ENCODE results near the gene SFTPD.

Gene SFTPD

GRCh38 chr10:79985481-79986072 is 36.7 kb upstream of the SFTPD start:
- Histone ChIP-seq H3K79me1 (ENCODE audit: low read length) (no peaks in the 10 kb centered on the region), H4K5ac (ENCODE audit: low read length) (no peak overlapping the region), H3K4me3 (ENCODE audit: low read length) (no peak overlapping the region), H2BK120ac (ENCODE audit: low read depth, low read length) (no peak overlapping the region), H3K79me2 (ENCODE audit: control insufficient read depth, insufficient read depth, low read length) (no peaks in the 10 kb centered on the region), H3K27ac (ENCODE audit: low read depth, low read length) (no peak overlapping the region), H3K4me2 (ENCODE audit: low read length) (no peak overlapping the region), H3K23ac (ENCODE audit: low read length) (no peak overlapping the region), H3K9ac (ENCODE audit: low read length) (no peak overlapping the region), H3K18ac (ENCODE audit: low read length) (no peak overlapping the region), H3K4me1 (ENCODE audit: control insufficient read depth, low read depth, low read length) (no peaks in the 10 kb centered on the region), H2BK15ac (replicated peaks; ENCODE audit: low read depth) (no peak overlapping the region), H4K8ac (ENCODE audit: low read depth, low read length) (no peak overlapping the region), H2AK5ac (ENCODE audit: low read length) (no peak overlapping the region), H2BK5ac (ENCODE audit: low read length) (no peak overlapping the region), H3K4ac (ENCODE audit: low read depth, low read length) (no peak overlapping the region), H3K27me3 (ENCODE audit: insufficient read depth, low read length, poor library complexity) (no peaks in the 10 kb centered on the region), H3K56ac (ENCODE audit: low read length) (no peak overlapping the region), H3K36me3 (ENCODE audit: control insufficient read depth, insufficient read depth, low read length) (no peaks in the 10 kb centered on the region)
- WGBS (ENCODE audit: extremely low coverage, insufficient coverage, low lambda C conversion rate) = no CpG with 5 or more reads among the region's 3 CpGs
- no peak for DNase-seq

- H3K4ac ChIP-seq (ENCODE audit: low read depth, low read length) = no peak overlapping the region
- no peak overlapping the region for H2BK15ac ChIP-seq (replicated peaks; ENCODE audit: low read depth)
- no peak overlapping the region for H3K4me2 ChIP-seq (ENCODE audit: low read length)
- H4K8ac ChIP-seq (ENCODE audit: low read depth, low read length) = no peak overlapping the region
- H2BK5ac ChIP-seq (ENCODE audit: low read length) = no peak overlapping the region
- H3K18ac ChIP-seq (ENCODE audit: low read length) = no peak overlapping the region
- no peak overlapping the region for H3K4me3 ChIP-seq (ENCODE audit: low read length)
- no peak overlapping the region for H4K5ac ChIP-seq (ENCODE audit: low read length)
- no CpG with 5 or more reads among the region's 9 CpGs for WGBS (ENCODE audit: extremely low coverage, insufficient coverage, low lambda C conversion rate)
- peak; percentile 36 for DNase-seq
- H3K27me3 ChIP-seq (ENCODE audit: insufficient read depth, low read length, poor library complexity) = no peaks in the 10 kb centered on the region
- no peak overlapping the region for H2AK5ac ChIP-seq (ENCODE audit: low read length)
- no peak overlapping the region for H3K23ac ChIP-seq (ENCODE audit: low read length)
- H3K79me1 ChIP-seq (ENCODE audit: low read length) = no peaks in the 10 kb centered on the region
- no peaks in the 10 kb centered on the region for H3K79me2 ChIP-seq (ENCODE audit: control insufficient read depth, insufficient read depth, low read length)
- no peak overlapping the region for H3K56ac ChIP-seq (ENCODE audit: low read length)
- H3K4me1 ChIP-seq (ENCODE audit: control insufficient read depth, low read depth, low read length) = no peaks in the 10 kb centered on the region
- no peak overlapping the region for H3K27ac ChIP-seq (ENCODE audit: low read depth, low read length)
- no peak overlapping the region for H2BK120ac ChIP-seq (ENCODE audit: low read depth, low read length)
- no peak overlapping the region for H3K9ac ChIP-seq (ENCODE audit: low read length)
- H3K36me3 ChIP-seq (ENCODE audit: control insufficient read depth, insufficient read depth, low read length) = no peaks in the 10 kb centered on the region
Measured at GRCh38 chr10:79984851-79985250, 35.9 kb upstream of the SFTPD start.

GRCh38 chr10:79983286-79983909 is 34.5 kb upstream of the SFTPD start:
- H3K56ac ChIP-seq (ENCODE audit: low read length) = no peak overlapping the region
- no peaks in the 10 kb centered on the region for H3K79me1 ChIP-seq (ENCODE audit: low read length)
- H3K79me2 ChIP-seq (ENCODE audit: control insufficient read depth, insufficient read depth, low read length) = no peaks in the 10 kb centered on the region
- H3K36me3 ChIP-seq (ENCODE audit: control insufficient read depth, insufficient read depth, low read length) = no peaks in the 10 kb centered on the region
- H4K5ac ChIP-seq (ENCODE audit: low read length) = no peak overlapping the region
- peaks cover 4% of the 10 kb centered on the region for H3K4me1 ChIP-seq (ENCODE audit: control insufficient read depth, low read depth, low read length)
- H4K8ac ChIP-seq (ENCODE audit: low read depth, low read length) = no peak overlapping the region
- H3K4me3 ChIP-seq (ENCODE audit: low read length) = no peak overlapping the region
- no peak overlapping the region for H3K23ac ChIP-seq (ENCODE audit: low read length)
- H3K9ac ChIP-seq (ENCODE audit: low read length) = no peak overlapping the region
- WGBS (ENCODE audit: extremely low coverage, insufficient coverage, low lambda C conversion rate) = no CpG with 5 or more reads among the region's 40 CpGs
- H3K4ac ChIP-seq (ENCODE audit: low read depth, low read length) = no peak overlapping the region
- no peak overlapping the region for H3K27ac ChIP-seq (ENCODE audit: low read depth, low read length)
- no peaks in the 10 kb centered on the region for H3K27me3 ChIP-seq (ENCODE audit: insufficient read depth, low read length, poor library complexity)
- no peak for DNase-seq
- H2BK5ac ChIP-seq (ENCODE audit: low read length) = no peak overlapping the region
- no peak overlapping the region for H2BK15ac ChIP-seq (replicated peaks; ENCODE audit: low read depth)
- H2AK5ac ChIP-seq (ENCODE audit: low read length) = no peak overlapping the region
- H3K18ac ChIP-seq (ENCODE audit: low read length) = no peak overlapping the region
- H2BK120ac ChIP-seq (ENCODE audit: low read depth, low read length) = no peak overlapping the region
- H3K4me2 ChIP-seq (ENCODE audit: low read length) = no peak overlapping the region

GRCh38 chr10:79982861-79983260 is 34.0 kb upstream of the SFTPD start:
- Histone ChIP-seq H3K27me3 (ENCODE audit: insufficient read depth, low read length, poor library complexity) (no peaks in the 10 kb centered on the region), H3K4ac (ENCODE audit: low read depth, low read length) (no peak overlapping the region), H3K23ac (ENCODE audit: low read length) (no peak overlapping the region), H3K4me3 (ENCODE audit: low read length) (no peak overlapping the region), H3K9ac (ENCODE audit: low read length) (no peak overlapping the region), H4K8ac (ENCODE audit: low read depth, low read length) (no peak overlapping the region), H2AK5ac (ENCODE audit: low read length) (no peak overlapping the region), H3K18ac (ENCODE audit: low read length) (no peak overlapping the region), H2BK15ac (replicated peaks; ENCODE audit: low read depth) (no peak overlapping the region), H2BK120ac (ENCODE audit: low read depth, low read length) (no peak overlapping the region), H3K79me2 (ENCODE audit: control insufficient read depth, insufficient read depth, low read length) (no peaks in the 10 kb centered on the region), H2BK5ac (ENCODE audit: low read length) (no peak overlapping the region), H3K4me2 (ENCODE audit: low read length) (no peak overlapping the region), H3K27ac (ENCODE audit: low read depth, low read length) (no peak overlapping the region), H3K36me3 (ENCODE audit: control insufficient read depth, insufficient read depth, low read length) (no peaks in the 10 kb centered on the region), H3K4me1 (ENCODE audit: control insufficient read depth, low read depth, low read length) (peaks cover 4% of the 10 kb centered on the region), H4K5ac (ENCODE audit: low read length) (no peak overlapping the region), H3K79me1 (ENCODE audit: low read length) (no peaks in the 10 kb centered on the region), H3K56ac (ENCODE audit: low read length) (no peak overlapping the region)
- DNase-seq = no peak
- no CpG with 5 or more reads among the region's 11 CpGs for WGBS (ENCODE audit: extremely low coverage, insufficient coverage, low lambda C conversion rate)

- Histone ChIP-seq H3K4me1 (ENCODE audit: control insufficient read depth, low read depth, low read length) (peaks cover 4% of the 10 kb centered on the region), H2BK5ac (ENCODE audit: low read length) (no peak overlapping the region), H3K4ac (ENCODE audit: low read depth, low read length) (no peak overlapping the region), H3K27ac (ENCODE audit: low read depth, low read length) (no peak overlapping the region), H3K36me3 (ENCODE audit: control insufficient read depth, insufficient read depth, low read length) (no peaks in the 10 kb centered on the region), H3K18ac (ENCODE audit: low read length) (peak overlapping the region; percentile 19), H4K5ac (ENCODE audit: low read length) (no peak overlapping the region), H4K8ac (ENCODE audit: low read depth, low read length) (no peak overlapping the region), H3K9ac (ENCODE audit: low read length) (peak overlapping the region; percentile 69), H3K23ac (ENCODE audit: low read length) (no peak overlapping the region), H3K56ac (ENCODE audit: low read length) (peak overlapping the region; percentile 78), H2AK5ac (ENCODE audit: low read length) (no peak overlapping the region), H3K4me3 (ENCODE audit: low read length) (no peak overlapping the region), H2BK15ac (replicated peaks; ENCODE audit: low read depth) (no peak overlapping the region), H2BK120ac (ENCODE audit: low read depth, low read length) (no peak overlapping the region), H3K4me2 (ENCODE audit: low read length) (peak overlapping the region; percentile 59), H3K79me1 (ENCODE audit: low read length) (no peaks in the 10 kb centered on the region), H3K27me3 (ENCODE audit: insufficient read depth, low read length, poor library complexity) (no peaks in the 10 kb centered on the region), H3K79me2 (ENCODE audit: control insufficient read depth, insufficient read depth, low read length) (no peaks in the 10 kb centered on the region)
- WGBS (ENCODE audit: extremely low coverage, insufficient coverage, low lambda C conversion rate) = no CpG with 5 or more reads among the region's 25 CpGs
- DNase-seq = peak; percentile 41
Measured at GRCh38 chr10:79982362-79982800, 33.5 kb upstream of the SFTPD start.
